Measurements from ENCODE around the gene ADAMTSL2.

Gene ADAMTSL2

GRCh38 chr9:133532937-133533668 lies 1.4 kb upstream of the ADAMTSL2 start:
- no peak for DNase-seq (ENCODE audit: low read depth)
- in situ Hi-C loops (cut with HindIII; ENCODE audit: low sequenced_read_pairs) = no loop called here
- H3K4me3 ChIP-seq (ENCODE audit: low read depth, low read length) = no peak overlapping the region
- TF ChIP-seq CTCF (IDR thresholded peaks at IDR 0.05; ENCODE audit: low read depth, low read length, missing control alignments) = peak; percentile 45

GRCh38 chr9:133533857-133534256 lies 647 bp upstream of the ADAMTSL2 start:
- TF ChIP-seq CTCF (IDR thresholded peaks at IDR 0.05; ENCODE audit: low read depth, low read length, missing control alignments) = no peak
- no peak for DNase-seq (ENCODE audit: low read depth)
- in situ Hi-C loops (cut with HindIII; ENCODE audit: low sequenced_read_pairs) = no loop called here
- no peak overlapping the region for H3K4me3 ChIP-seq (ENCODE audit: low read depth, low read length)

- in situ Hi-C loops (cut with HindIII; ENCODE audit: low sequenced_read_pairs) = no loop called here
- no peak for TF ChIP-seq CTCF (IDR thresholded peaks at IDR 0.05; ENCODE audit: low read depth, low read length, missing control alignments)
- H3K4me3 ChIP-seq (ENCODE audit: low read depth, low read length) = no peak overlapping the region
- DNase-seq (ENCODE audit: low read depth) = no peak
These were observed 888 bp downstream of the ADAMTSL2 start for GRCh38 chr9:133535306-133535877.

GRCh38 chr9:133536080-133536479 lies 1.6 kb downstream of the ADAMTSL2 start:
- TF ChIP-seq CTCF (IDR thresholded peaks at IDR 0.05; ENCODE audit: low read depth, low read length, missing control alignments) = no peak
- no peak for DNase-seq (ENCODE audit: low read depth)
- no peak overlapping the region for H3K4me3 ChIP-seq (ENCODE audit: low read depth, low read length)
- in situ Hi-C loops (cut with HindIII; ENCODE audit: low sequenced_read_pairs) = no loop called here

- TF ChIP-seq CTCF (IDR thresholded peaks at IDR 0.05; ENCODE audit: low read depth, low read length, missing control alignments) = no peak
- in situ Hi-C loops (cut with HindIII; ENCODE audit: low sequenced_read_pairs) = no loop called here
- DNase-seq (ENCODE audit: low read depth) = no peak
These were observed 2.0 kb downstream of the ADAMTSL2 start for GRCh38 chr9:133536536-133536935.

GRCh38 chr9:133537257-133537656 lies 2.8 kb downstream of the ADAMTSL2 start:
- no peak for TF ChIP-seq CTCF (IDR thresholded peaks at IDR 0.05; ENCODE audit: low read depth, low read length, missing control alignments)
- in situ Hi-C loops (cut with HindIII; ENCODE audit: low sequenced_read_pairs) = no loop called here
- DNase-seq (ENCODE audit: low read depth) = no peak
- no peak overlapping the region for H3K4me3 ChIP-seq (ENCODE audit: low read depth, low read length)

More at GRCh38 chr9:133536536-133536935, 2.0 kb downstream of the ADAMTSL2 start:
- H3K4me3 ChIP-seq (ENCODE audit: low read depth, low read length) = no peak overlapping the region

Measured in astrocyte of the cerebellum (primary cell).